Measurements from ENCODE around the gene WIF1.
A peak's percentile ranks its signal among the peaks of the same experiment; 100 is the strongest.

Gene WIF1

DNA sequence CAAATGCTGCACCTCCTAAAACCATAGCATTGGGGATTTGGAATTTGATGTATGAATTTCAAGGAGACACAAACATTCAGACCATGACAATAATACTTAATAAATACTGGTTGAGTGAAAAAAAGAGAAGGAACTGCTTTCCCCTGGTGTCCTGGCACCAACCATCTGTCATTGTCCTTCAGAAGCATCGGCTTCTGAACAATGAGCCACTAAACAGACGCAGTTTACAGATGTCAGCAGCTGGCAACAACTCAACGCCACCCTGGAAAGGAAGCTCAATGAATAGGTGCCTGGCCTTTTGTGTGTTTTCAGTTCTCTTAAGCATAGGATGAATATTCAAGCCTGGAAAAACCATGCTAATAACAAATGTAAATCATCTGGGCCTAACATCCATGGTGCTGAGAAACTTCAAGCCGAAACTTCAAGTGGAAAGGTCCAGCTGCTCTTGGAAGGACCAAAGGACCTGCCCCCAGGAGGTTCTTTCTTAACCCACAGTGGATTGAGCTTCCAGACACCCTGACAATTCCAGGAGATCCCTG, 101.3 kb downstream of the WIF1 start:
- DNase-seq = no peak

DNA sequence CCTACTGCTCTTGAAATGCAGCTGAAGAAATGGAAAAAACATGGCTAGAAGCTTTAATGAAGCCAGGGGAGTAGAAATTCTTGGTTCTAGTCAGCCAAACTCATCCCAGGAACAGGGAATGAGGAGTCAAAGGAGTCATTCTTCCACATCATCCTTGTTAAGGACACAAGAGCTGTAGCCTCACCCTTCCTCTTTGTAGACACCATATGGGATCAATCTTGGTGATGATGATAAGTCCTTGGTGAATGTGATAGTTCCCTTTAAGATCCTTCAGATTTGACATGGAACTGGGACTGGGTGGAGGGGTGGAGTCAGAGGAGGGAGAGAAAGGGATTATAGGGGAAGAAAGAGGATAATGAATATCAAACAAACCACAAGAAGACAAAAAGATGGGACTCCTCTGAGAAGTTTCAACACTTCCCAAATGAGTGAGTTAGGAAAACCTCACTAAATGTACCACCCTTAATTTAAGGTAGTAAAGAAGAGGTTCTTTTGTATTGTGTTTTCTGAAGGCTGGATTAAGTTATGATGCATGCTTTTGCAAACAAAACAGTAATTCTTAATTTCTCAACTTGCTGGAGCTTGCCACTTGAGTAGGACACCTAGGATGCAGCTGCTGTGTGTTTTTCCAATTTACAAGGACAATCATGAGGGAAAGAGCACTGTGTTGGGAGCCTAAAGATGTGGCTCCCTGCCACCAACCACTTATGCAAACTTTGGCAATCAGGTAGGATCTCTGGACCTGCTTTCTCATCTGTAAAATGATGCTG, 104.0 kb downstream of the WIF1 start:
- DNase-seq = no peak

DNA sequence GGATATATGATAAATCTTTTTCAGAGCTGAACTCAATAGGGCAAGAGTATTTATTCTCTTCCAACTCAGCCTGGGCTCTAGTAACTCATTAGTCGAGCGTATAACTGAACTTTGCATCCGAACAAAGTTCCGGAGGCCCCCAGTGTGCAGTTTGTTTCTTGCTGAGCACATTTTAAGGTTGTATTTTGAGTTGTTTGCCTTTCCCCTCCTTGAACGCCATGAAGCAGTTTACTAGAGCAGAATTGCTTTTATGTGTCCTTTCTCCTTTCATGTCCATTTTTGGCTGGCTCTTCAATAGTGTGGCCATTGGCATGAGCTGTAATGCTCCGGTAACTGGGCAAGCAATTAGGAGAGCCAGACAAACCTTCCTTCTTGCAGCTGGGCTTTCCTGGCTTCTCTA, 105.3 kb downstream of the WIF1 start:
- no peak for DNase-seq

DNA sequence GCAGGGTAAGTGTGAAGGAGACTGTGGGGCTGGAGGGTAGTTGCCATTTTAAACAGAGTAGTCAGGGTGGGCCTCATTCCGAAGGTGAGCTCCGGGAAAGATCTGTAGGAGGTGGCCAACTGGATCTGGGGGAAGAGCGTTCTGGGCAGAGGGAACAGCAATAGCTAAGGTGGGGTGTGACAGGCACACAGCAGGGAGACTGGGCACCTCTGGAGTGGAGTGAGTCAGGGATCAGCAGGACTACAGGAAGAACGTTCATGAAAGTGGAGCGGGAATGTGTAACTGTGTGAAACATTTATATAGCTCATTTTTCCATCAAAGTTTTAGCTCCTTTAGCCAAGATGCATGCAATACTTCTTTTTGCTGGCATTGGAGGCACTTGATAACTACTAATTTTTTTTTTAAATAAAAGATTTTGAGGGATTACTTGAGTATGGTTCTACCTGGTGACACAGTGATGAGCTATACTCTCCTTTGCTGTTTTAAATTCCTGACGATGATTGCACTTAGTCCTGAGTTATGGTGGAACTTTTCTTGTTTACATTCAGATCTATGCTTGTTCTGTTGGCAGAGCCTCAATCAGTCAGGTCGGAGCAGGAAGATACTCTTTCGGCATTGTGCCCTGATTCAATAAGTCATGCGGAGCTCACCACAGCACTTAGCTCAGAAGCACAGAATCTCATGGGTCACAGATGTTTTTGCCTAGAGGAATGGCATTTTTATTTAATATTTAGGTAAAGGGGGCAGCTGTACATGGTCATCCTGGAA, 106.4 kb downstream of the WIF1 start:
- DNase-seq = no peak

DNA sequence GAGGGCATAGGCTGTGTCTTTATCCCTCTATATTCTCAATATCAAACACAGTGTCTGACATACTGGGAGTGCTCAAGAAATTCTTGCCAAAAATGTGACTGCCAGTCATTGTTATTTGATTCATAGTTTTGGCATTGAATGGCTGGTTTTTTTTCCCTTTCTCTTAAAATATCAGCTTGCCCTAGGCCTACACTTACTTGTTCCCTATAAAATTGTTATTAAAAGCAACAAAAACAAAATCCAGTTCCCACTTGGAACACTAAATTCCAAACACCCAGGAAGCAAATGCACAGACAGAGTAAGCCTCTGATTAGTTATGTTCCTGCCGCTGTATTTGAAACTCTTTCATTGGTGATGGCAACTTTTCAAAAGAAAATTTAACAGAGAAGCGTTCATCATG, 110.7 kb downstream of the WIF1 start:
- DNase-seq = no peak

DNA sequence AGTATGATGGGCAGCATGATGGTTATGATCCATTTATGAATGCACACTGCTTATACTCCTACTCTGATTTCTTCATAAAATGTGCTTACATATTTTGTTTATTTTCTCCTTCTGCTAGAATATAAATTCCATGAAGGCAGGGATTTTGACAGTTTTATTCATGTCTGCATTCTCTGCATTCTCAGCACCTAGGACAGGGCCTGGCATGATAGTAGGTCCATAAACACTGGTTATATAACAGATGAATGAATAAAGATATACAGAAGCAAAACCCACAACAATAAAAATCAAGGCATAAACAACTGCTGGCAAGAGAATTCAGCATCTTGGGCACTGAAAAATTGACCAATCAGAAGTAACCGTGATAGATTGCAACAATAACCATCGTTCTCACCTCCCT, 115.4 kb downstream of the WIF1 start:
- peak; percentile 9 for DNase-seq

DNA sequence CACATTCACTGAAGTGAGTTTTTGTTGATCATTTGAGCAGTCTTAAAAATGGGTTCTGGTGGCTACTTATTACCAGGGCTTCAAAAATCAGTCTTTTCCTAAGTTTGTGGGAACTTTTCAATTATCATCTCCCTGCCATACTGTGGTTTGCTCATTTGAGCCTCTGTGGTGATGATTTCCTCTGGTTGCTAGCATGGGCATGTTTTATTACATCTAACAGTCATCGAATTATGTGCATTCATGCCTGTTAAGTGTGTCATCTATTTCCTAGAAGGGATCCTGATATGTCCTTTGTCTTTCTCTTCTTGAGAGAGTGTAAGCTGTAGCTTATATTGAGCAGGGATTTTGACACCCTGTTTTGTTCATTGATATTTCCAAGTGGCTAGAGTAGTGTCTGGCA, 116.8 kb downstream of the WIF1 start:
- DNase-seq = peak; percentile 56
